Chondrocyte (in vitro differentiated cells): ENCODE results near the gene OXTR. TPM values are rescaled to one million over a fixed set of nuclear protein-coding genes. Genes with fewer than 3 reads are reported as not detected.

Source experiments
- DNase-seq: peaks from one replicate; pipeline ENCODE4 v3.0.0; 2021; ENCODE audit warnings: mixed read lengths, low spot score
- H3K27ac Mint-ChIP-seq: one replicate; pipeline ENCODE4 v1.8.0; 2021; ENCODE audit warnings: mild to moderate bottlenecking, moderate library complexity, mixed read lengths; ENCODE audit not compliant: unreplicated experiment
- H3K27me3 Mint-ChIP-seq: 2 replicates; pipeline ENCODE4 v1.8.0; 2021; ENCODE audit warnings: low read depth, mixed read lengths
- H3K36me3 Mint-ChIP-seq: 2 replicates; pipeline ENCODE4 v1.8.0; 2021; ENCODE audit warnings: low read depth, mixed read lengths
- H3K4me1 Mint-ChIP-seq: 2 replicates; pipeline ENCODE4 v1.8.0; 2021; ENCODE audit warnings: low read depth, mild to moderate bottlenecking, mixed read lengths
- H3K4me3 Mint-ChIP-seq: one replicate; pipeline ENCODE4 v1.8.0; 2021; ENCODE audit warnings: mild to moderate bottlenecking, moderate library complexity, mixed read lengths; ENCODE audit not compliant: unreplicated experiment
- H3K9me3 Mint-ChIP-seq: 2 replicates; pipeline ENCODE4 v1.8.0; 2021; ENCODE audit warnings: low read depth, mixed read lengths
- CTCF ChIP-seq: fragments of 200-600 bp; sonication (generic); IDR thresholded peaks from 2 replicates; pipeline ENCODE4 v1.5.0; 2021; ENCODE audit warnings: antibody characterized with exemption, mild to moderate bottlenecking, moderate library complexity
- total RNA-seq: library from RNA; stranded (reverse); gene quantifications from 3 replicates; pipeline ENCODE4 v1.2.1, GENCODE V29; 2021

The OXTR gene
- total RNA-seq, 1 donor from 2014 or later, result 48.5 TPM

GRCh38 chr3:8743021-8743601, 26.3 kb downstream of the OXTR start:
- DNase-seq, result no peak
- TF ChIP-seq CTCF, result no peak
- H3K4me1 Mint-ChIP-seq, result peaks cover 38% of the 10 kb centered on the region
- H3K27ac Mint-ChIP-seq, result no peak overlapping the region
- H3K9me3 Mint-ChIP-seq, result no peaks in the 10 kb centered on the region
- H3K4me3 Mint-ChIP-seq, result no peak overlapping the region
- no peaks in the 10 kb centered on the region for H3K27me3 Mint-ChIP-seq
- no peaks in the 10 kb centered on the region for H3K36me3 Mint-ChIP-seq

- no peak for TF ChIP-seq CTCF
- Mint-ChIP-seq H3K27ac (peak overlapping the region; percentile 55), H3K4me3 (peak overlapping the region; percentile 44), H3K9me3 (no peaks in the 10 kb centered on the region), H3K36me3 (no peaks in the 10 kb centered on the region), H3K27me3 (no peaks in the 10 kb centered on the region), H3K4me1 (peaks cover 38% of the 10 kb centered on the region)
- DNase-seq, result no peak
Measured at GRCh38 chr3:8741581-8742261, 27.7 kb downstream of the OXTR start.

GRCh38 chr3:8739757-8740504, 29.5 kb downstream of the OXTR start:
- no peaks in the 10 kb centered on the region for H3K36me3 Mint-ChIP-seq
- peak overlapping the region; percentile 19 for H3K27ac Mint-ChIP-seq
- no peaks in the 10 kb centered on the region for H3K9me3 Mint-ChIP-seq
- H3K27me3 Mint-ChIP-seq, result no peaks in the 10 kb centered on the region
- H3K4me3 Mint-ChIP-seq, result no peak overlapping the region
- no peak for TF ChIP-seq CTCF
- peaks cover 38% of the 10 kb centered on the region for H3K4me1 Mint-ChIP-seq
- DNase-seq, result no peak

GRCh38 chr3:8738639-8739038, 30.8 kb downstream of the OXTR start:
- no peak for DNase-seq
- no peak for TF ChIP-seq CTCF
- Mint-ChIP-seq H3K4me3 (no peak overlapping the region), H3K4me1 (peaks cover 40% of the 10 kb centered on the region), H3K27me3 (no peaks in the 10 kb centered on the region), H3K27ac (no peak overlapping the region), H3K36me3 (no peaks in the 10 kb centered on the region), H3K9me3 (no peaks in the 10 kb centered on the region)

- Mint-ChIP-seq H3K4me1 (peaks cover 35% of the 10 kb centered on the region), H3K27ac (no peak overlapping the region)
- no peak for DNase-seq
Measured at GRCh38 chr3:8737823-8738222, 31.6 kb downstream of the OXTR start.

More at GRCh38 chr3:8737823-8738222, 31.6 kb downstream of the OXTR start:
- TF ChIP-seq CTCF, result no peak
- Mint-ChIP-seq H3K36me3 (no peaks in the 10 kb centered on the region), H3K9me3 (no peaks in the 10 kb centered on the region), H3K4me3 (no peak overlapping the region), H3K27me3 (no peaks in the 10 kb centered on the region)
